Nephron (organoid): ENCODE results near the gene TRAPPC6A.

Experiments used
- H3K27ac Mint-ChIP-seq, 3 experiments: 2 replicates each; pipeline ENCODE4 v1.8.0; 2020; ENCODE audit warnings: mixed read lengths in 3 of 3, mild to moderate bottlenecking in 2 of 3, moderate library complexity in 1 of 3
- H3K27me3 Mint-ChIP-seq: 2 replicates; pipeline ENCODE4 v1.8.0; 2021; ENCODE audit warnings: low read depth, mild to moderate bottlenecking, moderate library complexity, mixed read lengths
- H3K36me3 Mint-ChIP-seq: 2 replicates; pipeline ENCODE4 v1.8.0; 2020; ENCODE audit warnings: low read depth, mixed read lengths
- H3K4me1 Mint-ChIP-seq: 2 replicates; pipeline ENCODE4 v1.8.0; 2020; ENCODE audit warnings: mixed read lengths
- H3K4me3 Mint-ChIP-seq, 3 experiments: 2 replicates each; pipeline ENCODE4 v1.8.0; 2020; ENCODE audit warnings: mild to moderate bottlenecking in 3 of 3, mixed read lengths in 3 of 3, moderate library complexity in 2 of 3
- H3K9me3 Mint-ChIP-seq: 2 replicates; pipeline ENCODE4 v1.8.0; 2020; ENCODE audit warnings: mixed read lengths
- CTCF ChIP-seq, 3 experiments: fragments of 200-600 bp; sonication (generic); IDR thresholded peaks; one replicate each; pipeline ENCODE4 v1.5.0; 2021; ENCODE audit warnings: antibody characterized with exemption in 3 of 3; ENCODE audit not compliant: unreplicated experiment in 3 of 3

TRAPPC6A gene

DNA sequence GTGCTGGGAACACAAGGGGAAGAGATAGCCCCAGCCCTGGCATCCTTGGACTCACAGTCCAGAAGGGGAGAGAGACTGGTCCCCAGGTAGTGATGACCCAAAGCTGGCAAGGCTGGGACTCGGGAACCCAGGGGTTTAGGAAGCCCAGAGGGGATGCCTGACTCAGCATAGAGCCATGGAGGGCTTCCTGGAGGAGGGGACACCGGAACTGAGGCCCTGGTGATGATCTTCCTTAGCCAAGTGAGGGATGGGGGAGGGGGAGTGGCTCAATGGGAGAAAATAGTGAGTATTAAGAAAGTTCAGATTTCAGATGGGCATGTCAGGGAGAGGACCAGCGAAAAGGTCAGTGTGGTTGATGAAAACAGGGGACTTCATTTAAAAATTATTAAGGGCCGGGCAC, 40.4 kb upstream of the TRAPPC6A start:
- H3K27me3 Mint-ChIP-seq, result peaks cover 84% of the 10 kb centered on the region
- H3K36me3 Mint-ChIP-seq, result no peaks in the 10 kb centered on the region
- TF ChIP-seq CTCF (IDR thresholded peaks at IDR 0.05; ENCODE audit: unreplicated experiment in 3 of 3), result no peak
- H3K4me3 Mint-ChIP-seq, result peak overlapping the region in 2 of 3 experiments; percentile 31 to 42
- peak overlapping the region in 2 of 3 experiments; percentile 38 to 78 for H3K27ac Mint-ChIP-seq
- H3K4me1 Mint-ChIP-seq, result peaks cover 27% of the 10 kb centered on the region
- no peaks in the 10 kb centered on the region for H3K9me3 Mint-ChIP-seq

GRCh38 chr19:45217957-45218334, 39.9 kb upstream of the TRAPPC6A start:
- Mint-ChIP-seq H3K36me3 (no peaks in the 10 kb centered on the region), H3K4me3 (peak overlapping the region in 1 of 3 experiments; percentile 11), H3K4me1 (peaks cover 27% of the 10 kb centered on the region), H3K9me3 (no peaks in the 10 kb centered on the region), H3K27ac (no peak overlapping the region), H3K27me3 (peaks cover 82% of the 10 kb centered on the region)
- TF ChIP-seq CTCF (IDR thresholded peaks at IDR 0.05; ENCODE audit: unreplicated experiment in 3 of 3), result no peak

DNA sequence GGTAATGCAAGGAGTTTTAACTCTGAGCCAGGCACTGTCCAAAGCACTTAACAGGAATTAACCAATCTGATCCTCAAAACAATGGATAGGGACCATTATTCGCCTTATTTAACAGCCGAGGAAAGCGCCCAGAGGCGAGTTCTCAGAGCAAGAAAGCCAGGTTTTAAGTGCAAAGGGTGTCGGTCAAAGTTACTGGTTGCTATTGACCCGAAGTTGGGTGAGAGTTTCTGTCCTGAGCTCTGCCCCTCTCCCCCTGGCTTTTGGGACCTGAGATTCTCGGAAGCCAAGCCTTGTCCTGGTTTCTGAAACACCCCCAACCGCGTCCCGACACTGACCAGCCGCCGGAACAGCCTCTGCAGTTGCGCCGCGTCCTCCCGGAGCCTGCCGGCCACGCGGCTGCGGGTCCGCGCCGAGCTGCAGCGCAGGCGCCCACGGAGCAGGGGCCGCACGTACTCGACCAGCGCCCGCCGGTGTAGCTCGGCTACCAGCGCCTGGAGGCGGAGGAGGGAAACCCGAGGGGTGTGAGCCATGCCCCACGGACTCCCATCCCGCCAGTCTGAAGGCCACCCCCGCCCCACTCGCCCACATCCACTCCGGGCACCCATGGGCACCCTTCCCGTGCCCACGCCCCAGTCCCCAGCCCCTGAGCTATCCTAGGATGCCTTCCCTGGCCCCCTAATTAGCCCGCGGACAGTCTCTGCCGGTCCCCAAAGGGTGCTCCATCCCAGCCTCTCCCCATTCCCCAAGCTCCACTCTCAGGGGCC, 39.3 kb upstream of the TRAPPC6A start:
- Mint-ChIP-seq H3K9me3 (no peaks in the 10 kb centered on the region), H3K4me3 (peak overlapping the region; percentile 23 to 59 (median 32)), H3K27me3 (peaks cover 83% of the 10 kb centered on the region), H3K36me3 (no peaks in the 10 kb centered on the region), H3K27ac (peak overlapping the region; percentile 55 to 87 (median 83)), H3K4me1 (peaks cover 27% of the 10 kb centered on the region)
- no peak for TF ChIP-seq CTCF (IDR thresholded peaks at IDR 0.05; ENCODE audit: unreplicated experiment in 3 of 3)

- peaks cover 76% of the 10 kb centered on the region for H3K27me3 Mint-ChIP-seq
- H3K4me1 Mint-ChIP-seq, result peaks cover 31% of the 10 kb centered on the region
- no peaks in the 10 kb centered on the region for H3K9me3 Mint-ChIP-seq
- peak overlapping the region in 2 of 3 experiments; percentile 32 to 59 for H3K4me3 Mint-ChIP-seq
- peak overlapping the region; percentile 55 to 87 (median 83) for H3K27ac Mint-ChIP-seq
- no peak for TF ChIP-seq CTCF (IDR thresholded peaks at IDR 0.05; ENCODE audit: unreplicated experiment in 3 of 3)
- H3K36me3 Mint-ChIP-seq, result no peaks in the 10 kb centered on the region
Observed at GRCh38 chr19:45216667-45217066, 38.6 kb upstream of the TRAPPC6A start.

- Mint-ChIP-seq H3K4me3 (peak overlapping the region in 2 of 3 experiments; percentile 36 to 64), H3K4me1 (peaks cover 31% of the 10 kb centered on the region), H3K27ac (peak overlapping the region in 1 of 3 experiments; percentile 11), H3K36me3 (no peaks in the 10 kb centered on the region), H3K27me3 (peaks cover 78% of the 10 kb centered on the region), H3K9me3 (no peaks in the 10 kb centered on the region)
- TF ChIP-seq CTCF (IDR thresholded peaks at IDR 0.05; ENCODE audit: unreplicated experiment in 3 of 3), result no peak
Observed at GRCh38 chr19:45215391-45216191, 37.6 kb upstream of the TRAPPC6A start.
